ENCODE results near the gene ASPG.

ASPG gene

GRCh38 chr14:104095426-104096310 lies 10.2 kb downstream of the ASPG start:
- ChIA-PET POLR2A (no interaction called here), CTCF (interaction anchor here (1.6 to 3.9 kb wide), 5 partner anchors 11 to 469 kb away, joined by 7 to 26 read pairs (median 10); partner anchors contain the start of gene ASPG)
- DNase-seq (ENCODE audit: extremely low spot score), result no peak
- TF ChIP-seq CTCF (IDR thresholded peaks at IDR 0.05; ENCODE audit: control extremely low read depth, extremely low read depth, low read depth, missing control alignments), result no peak

- TF ChIP-seq CTCF (IDR thresholded peaks at IDR 0.05; ENCODE audit: control extremely low read depth, extremely low read depth, low read depth, missing control alignments), result no peak
- no peak for DNase-seq (ENCODE audit: extremely low spot score)
- ChIA-PET POLR2A (no interaction called here), CTCF (interaction anchor here (1.8 to 2.2 kb wide), 2 partner anchors 18 to 468 kb away, joined by 10 read pairs; no protein-coding TSS in a partner anchor)
Measured at GRCh38 chr14:104096318-104096717, 10.8 kb downstream of the ASPG start.

- DNase-seq (ENCODE audit: extremely low spot score), result no peak
- TF ChIP-seq CTCF (IDR thresholded peaks at IDR 0.05; ENCODE audit: control extremely low read depth, extremely low read depth, low read depth, missing control alignments), result no peak
- ChIA-PET POLR2A (interaction anchor here (0.5 to 0.6 kb wide), 2 partner anchors 580 to 627 kb away, joined by 4 to 5 read pairs; no protein-coding TSS in a partner anchor), CTCF (interaction anchor here (1.8 to 2.2 kb wide), 2 partner anchors 19 to 467 kb away, joined by 10 read pairs; no protein-coding TSS in a partner anchor)
Measured at GRCh38 chr14:104096751-104097700, 11.5 kb downstream of the ASPG start.

GRCh38 chr14:104098272-104099095 lies 13.0 kb downstream of the ASPG start:
- DNase-seq (ENCODE audit: extremely low spot score), result no peak
- ChIA-PET CTCF (no interaction called here), POLR2A (no interaction called here)
- TF ChIP-seq CTCF (IDR thresholded peaks at IDR 0.05; ENCODE audit: control extremely low read depth, extremely low read depth, low read depth, missing control alignments), result no peak

- ChIA-PET CTCF (no interaction called here), POLR2A (interaction anchor here (0.5 kb wide), 1 partner anchor 149 kb away, joined by 5 read pairs; no protein-coding TSS in a partner anchor)
- no peak for DNase-seq (ENCODE audit: extremely low spot score)
- no peak for TF ChIP-seq CTCF (IDR thresholded peaks at IDR 0.05; ENCODE audit: control extremely low read depth, extremely low read depth, low read depth, missing control alignments)
Measured at GRCh38 chr14:104099096-104100041, 13.9 kb downstream of the ASPG start.
